HG03025 (cell line): Measurements from ENCODE around the gene RRAD.
"Not testable (repeated sequence)": the region's sequence is repeated elsewhere in the genome, so short reads cannot be mapped to it uniquely, and the experiment has no call there.

ENCODE experiments used
- ATAC-seq: cut with Tn5 transposase; IDR thresholded peaks from one replicate; pipeline ENCODE4 v1.9.1; 2021; ENCODE audit warnings: mild to moderate bottlenecking, moderate library complexity; ENCODE audit not compliant: unreplicated experiment, low FRiP score

Gene RRAD, protein sequence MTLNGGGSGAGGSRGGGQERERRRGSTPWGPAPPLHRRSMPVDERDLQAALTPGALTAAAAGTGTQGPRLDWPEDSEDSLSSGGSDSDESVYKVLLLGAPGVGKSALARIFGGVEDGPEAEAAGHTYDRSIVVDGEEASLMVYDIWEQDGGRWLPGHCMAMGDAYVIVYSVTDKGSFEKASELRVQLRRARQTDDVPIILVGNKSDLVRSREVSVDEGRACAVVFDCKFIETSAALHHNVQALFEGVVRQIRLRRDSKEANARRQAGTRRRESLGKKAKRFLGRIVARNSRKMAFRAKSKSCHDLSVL

DNA sequence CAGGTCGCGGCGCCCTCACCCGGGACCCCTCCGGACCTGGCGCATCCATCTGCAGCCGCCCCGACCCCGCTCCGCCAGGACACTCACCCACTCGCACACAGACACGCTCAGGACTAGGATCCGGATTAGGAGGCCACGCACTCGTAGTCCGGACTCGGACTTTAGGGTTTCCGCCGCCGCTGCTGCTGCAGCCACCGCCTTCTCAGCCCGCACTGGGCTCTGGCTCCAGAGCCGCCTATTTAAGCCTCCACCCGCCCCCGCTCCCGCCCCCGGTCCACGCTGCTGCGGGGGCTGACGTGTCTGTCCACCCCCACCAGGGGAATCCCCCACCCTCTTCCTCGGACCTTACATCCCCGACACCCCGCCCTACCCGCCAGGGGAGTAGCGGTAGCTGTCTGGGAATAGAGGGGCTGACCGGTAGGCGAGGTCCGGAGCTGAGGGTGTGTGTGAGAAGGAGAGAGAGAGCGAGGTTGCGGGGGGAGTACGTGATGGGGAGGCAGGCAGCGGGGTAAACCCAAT, at the start of gene RRAD:
RRAD (minus strand) TSS at position 214 of the 519 bp plus-strand sequence. CDS start 356 bp downstream, outside the sequence.
- ATAC-seq: no peak

DNA sequence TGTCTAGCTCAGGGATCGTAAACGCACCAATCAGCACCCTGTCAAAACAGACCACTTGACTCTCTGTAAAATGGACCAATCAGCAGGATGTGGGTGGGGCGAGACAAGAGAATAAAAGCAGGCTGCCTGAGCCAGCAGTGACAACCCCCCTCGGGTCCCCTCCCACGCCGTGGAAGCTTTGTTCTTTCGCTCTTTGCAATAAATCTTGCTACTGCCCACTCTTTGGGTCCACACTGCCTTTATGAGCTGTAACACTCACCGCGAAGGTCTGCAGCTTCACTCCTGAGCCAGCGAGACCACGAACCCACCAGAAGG, 49.6 kb upstream of the RRAD start:
- not testable (repeated sequence) for ATAC-seq

DNA sequence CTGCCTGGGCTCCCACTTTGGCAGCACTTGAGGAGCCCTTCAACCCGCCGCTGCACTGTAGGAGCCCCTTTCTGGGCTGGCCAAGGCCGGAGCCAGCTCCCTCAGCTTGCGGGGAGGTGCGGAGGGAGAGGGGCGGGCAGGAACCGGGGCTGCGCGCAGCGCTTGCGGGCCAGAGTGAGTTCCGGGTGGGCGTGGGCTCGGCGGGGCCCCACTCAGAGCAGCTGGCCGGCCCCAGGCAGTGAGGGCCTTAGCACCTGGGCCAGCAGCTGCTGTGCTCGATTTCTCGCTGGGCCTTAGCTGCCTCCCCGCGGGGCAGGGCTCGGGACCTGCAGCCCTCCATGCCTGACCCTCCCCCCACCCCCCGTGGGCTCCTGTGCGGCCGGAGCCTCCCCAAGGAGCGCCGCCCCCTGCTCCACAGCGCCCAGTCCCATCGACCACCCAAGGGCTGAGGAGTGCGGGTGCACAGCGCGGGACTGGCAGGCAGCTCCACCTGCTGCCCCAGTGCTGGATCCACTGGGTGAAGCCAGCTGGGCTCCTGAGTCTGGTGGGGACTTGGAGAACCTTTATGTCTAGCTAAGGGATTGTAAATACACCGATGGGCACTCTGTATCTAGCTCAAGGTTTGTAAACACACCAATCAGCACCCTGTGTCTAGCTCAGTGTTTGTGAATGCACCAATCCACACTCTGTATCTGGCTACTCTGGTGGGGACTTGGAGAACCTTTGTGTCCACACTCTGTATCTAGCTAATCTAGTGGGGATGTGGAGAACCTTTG, 49.0 kb upstream of the RRAD start:
- not testable (repeated sequence) for ATAC-seq

DNA sequence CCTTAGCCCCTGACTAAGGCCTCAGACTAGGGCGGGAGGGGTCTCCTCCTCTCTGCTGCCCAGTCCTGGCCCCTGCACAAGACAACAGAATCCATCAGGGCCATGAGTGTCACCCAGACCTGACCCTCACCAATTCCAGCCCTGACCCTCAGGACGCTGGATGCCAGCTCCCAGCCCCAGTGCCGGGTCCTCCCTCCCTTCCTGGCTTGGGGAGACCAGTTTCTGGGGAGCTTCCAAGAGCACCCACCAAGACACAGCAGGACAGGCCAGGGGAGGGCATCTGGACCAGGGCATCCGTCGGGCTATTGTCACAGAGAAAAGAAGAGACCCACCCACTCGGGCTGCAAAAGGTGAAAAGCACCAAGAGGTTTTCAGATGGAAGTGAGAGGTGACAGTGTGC, 48.4 kb upstream of the RRAD start:
- no peak for ATAC-seq

DNA sequence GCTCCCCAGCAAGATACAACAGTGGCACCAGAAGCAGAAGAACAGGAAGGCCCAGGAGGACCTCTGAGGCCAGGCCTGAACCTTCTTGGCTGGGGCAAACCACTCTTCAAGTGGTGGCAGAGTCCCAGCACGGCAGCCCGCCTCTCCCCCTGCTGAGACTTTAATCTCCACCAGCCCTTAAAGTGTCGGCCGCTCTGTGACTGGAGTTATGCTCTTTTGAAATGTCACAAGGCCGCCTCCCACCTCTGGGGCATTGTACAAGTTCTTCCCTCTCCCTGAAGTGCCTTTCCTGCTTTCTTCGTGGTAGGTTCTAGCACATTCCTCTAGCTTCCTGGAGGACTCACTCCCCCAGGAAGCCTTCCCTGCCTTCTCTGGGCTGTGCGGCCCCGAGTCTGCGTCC, 47.6 kb upstream of the RRAD start:
- no peak for ATAC-seq

DNA sequence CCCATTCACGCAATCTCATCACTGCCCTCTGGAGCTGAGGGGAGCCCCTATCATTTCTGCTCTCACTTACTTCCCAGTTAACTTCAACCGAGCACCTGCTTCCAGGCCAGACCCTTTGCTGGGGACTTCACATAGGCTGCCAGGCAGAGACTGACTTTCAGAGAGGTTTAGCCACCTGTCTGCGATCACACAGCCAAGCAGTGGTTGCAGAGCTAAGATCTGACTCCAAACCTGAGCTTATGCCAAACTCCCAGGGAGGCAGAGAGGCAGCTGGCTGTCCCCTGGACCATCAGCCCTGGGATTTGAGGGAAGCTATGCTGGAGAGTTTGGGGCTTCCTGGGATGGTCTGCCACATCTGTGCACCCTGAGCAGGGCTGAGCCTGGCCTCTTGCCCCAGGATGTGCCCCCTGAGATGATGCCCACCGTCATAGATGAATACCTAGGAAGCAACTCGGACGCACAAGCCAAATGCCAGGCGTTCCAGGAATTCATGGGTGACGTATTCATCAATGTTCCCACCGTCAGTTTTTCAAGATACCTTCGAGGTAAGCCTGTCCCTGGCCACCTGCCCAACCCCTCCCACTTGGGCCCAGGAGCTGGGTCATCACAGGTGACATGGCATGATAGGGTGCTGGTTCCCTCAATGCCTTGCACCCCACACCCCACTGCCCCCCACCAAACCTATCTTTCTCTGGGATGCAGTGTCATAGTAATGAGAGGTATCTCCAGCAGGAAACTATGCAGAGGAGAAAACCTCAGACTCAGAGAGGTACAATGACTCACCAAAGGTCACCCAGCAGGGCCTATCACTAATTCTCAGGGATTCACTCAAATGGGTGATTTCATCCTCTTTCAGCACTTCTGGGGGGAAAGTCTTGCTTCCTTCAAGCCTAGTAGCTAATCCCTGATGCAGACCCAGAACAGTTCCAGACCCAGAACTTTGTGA, 45.7 kb upstream of the RRAD start:
- no peak for ATAC-seq

DNA sequence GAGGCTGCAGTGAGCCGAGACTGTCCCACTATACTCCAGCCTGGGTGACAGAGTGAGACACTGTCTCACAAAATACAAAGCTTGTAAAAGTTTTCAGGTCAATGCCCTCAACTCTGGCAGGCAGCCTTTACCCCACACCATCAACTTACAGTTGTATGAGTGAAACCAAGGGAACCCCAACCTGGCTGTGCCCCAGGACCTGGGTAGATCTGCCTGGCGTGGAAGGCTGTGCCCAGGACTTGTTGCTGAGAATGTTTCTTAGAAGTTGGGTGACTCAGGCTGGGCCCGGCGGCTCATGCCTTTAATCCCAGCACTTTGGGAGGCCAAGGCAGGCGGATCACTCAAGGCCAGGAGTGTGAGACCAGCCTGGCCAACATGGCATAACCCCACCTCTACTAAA, 43.5 kb upstream of the RRAD start:
- no peak for ATAC-seq

DNA sequence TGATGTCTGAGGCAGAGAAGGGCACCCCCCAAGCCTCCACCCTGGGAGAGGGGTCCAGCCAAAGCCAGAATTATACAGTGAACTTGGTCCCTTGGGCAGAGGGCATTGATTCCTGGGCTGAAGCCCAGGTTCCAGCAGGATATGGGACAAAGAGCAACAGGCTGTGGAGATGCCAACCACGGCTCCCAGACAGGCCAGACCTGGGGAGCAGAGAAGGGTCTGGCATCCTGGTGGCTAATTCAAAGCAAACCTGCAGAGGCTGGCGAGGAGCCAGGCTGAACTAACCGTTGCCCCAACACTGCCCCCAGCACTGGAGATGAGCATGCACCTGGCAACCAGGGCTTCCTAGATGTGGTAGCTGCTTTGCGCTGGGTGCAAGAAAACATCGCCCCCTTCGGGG, 38.7 kb upstream of the RRAD start:
- no peak for ATAC-seq

DNA sequence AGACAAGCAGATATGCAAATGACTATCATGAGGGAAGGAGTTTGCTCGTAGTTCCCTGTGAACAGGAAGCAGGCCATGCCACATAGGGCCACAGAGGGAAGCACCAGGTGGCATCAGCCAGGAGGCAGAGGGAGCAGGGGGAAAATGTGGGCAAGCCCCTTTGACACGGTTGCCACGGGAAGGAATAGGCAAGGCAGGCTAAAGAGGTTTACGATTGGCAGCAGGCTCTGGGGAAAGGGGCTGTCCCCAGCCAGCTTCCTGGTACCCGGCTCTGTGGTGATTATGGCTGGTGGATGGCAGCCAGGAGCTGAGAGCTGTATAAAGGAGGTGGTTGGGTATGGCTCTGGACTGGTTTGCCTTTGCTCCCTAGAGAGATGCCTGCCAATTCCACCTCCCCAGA, 36.6 kb upstream of the RRAD start:
- no peak for ATAC-seq

DNA sequence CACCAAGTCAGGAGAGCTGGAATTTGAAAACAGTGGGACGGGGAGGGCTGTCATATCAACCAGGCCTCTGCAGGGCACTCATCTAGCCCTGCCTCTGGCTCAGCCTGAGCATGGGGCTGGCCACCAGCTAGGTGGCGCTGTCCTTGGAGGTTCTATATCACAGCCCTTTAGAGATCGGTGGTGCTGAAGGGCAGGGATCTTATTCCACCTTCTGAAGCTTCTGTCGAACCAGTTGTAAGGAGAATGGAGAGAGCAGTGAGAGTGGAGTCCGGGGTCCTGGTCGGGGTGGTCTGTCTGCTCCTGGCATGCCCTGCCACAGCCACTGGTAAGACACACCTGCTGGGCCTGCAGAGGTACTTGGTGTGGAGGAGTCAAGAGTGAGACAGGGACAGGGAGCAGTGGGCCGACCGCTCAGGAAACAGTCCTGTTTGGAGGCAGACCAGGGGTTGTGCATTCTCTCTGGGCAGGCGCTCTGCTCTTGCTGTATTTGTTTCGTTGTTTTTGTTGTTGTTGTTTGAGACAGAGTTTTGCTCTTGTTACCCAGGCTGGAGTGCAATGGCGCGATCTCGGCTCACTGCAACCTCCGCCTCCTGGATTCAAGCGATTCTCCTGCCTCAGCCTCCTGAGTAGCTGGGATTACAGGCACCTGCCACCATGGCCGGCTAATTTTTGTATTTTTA, 35.9 kb upstream of the RRAD start, which contains the start of gene CES3:
CES3 (plus strand) TSS at position 202 of the 680 bp plus-strand sequence; CDS start at position 244, 42 bp downstream.
- ATAC-seq: no peak

DNA sequence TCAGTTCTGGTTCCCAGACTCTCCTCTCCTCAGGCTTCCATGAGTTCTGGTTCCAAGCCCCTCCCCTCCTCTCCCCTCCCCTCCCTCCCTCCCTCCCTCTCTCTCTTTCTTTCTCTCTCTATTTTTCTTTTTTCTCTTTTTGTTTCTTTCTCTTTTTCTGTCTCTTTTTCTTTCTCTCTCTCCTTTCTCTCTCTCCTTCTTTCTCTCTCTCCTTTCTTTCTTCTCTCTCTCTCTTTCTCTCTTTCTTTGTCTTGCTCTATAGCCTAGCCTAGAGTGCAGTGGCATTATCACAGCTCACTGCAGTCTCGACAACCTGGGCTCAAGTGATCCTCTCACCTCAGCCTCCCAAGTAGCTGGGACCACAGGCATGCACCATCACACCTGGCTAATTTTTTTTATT, 34.9 kb upstream of the RRAD start:
- no peak for ATAC-seq

DNA sequence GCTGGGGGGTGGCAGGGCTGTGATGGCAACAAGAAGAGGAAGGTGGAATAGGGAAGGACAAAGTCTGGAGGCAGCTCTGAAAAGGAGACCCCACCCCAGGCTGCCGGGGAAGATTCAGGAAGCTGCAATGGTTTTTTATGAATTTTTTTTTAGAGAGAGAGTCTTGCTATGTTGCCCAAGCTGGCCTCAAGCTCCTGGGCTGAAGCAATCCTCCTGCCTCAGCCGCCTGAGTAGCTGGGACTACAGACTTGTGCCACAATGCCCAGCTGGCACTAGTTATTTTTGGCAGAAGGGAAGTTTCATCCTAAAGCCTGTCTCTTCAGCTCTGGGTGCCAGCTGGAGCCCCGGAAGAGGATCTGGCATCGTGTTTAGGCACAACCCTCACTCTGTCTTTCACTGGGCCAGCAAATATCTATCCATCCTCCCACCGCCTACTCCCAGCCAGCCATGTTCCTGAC, 34.4 kb upstream of the RRAD start:
- ATAC-seq: no peak

DNA sequence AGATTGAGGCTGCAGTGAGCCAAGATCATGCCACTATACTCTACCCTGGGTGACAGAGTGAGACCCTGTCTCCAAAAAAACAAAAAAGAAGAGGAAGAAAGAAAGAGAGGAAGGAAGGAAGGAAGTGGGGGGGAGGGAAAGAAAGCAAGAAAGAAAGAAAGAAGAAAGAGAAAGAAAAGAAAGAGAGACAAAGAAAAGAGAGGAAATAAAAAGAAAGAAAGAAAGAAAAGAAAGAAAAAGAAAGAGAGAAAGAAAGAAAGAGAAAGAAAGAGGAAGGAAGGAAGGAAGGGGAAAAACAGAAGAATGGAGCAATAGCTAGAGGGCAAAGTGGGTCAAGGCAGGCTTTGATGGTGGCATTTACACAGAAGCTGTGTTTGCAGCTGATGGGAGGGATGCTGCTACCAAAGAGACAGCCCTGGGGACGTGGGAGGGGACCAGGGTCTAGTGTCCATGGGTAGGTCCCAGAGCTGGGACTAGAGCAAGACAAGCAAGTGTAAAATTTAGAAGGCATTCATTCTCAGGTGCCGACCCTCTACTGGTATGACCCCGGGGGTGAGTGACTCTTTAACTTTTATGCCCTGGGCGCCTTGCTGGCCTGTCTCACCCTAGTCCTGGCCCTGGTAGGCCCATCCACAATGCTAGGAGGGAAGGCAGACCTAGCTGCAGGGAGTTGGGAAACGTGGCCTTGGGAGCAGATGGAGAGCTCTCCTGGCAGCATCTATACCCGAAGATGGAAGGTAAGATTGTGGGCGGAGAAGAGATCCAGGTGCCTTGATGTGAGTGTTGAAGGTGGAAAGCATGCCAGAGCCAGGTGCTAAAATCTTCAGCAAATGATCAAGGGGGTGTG, 33.7 kb upstream of the RRAD start:
- ATAC-seq: no peak

DNA sequence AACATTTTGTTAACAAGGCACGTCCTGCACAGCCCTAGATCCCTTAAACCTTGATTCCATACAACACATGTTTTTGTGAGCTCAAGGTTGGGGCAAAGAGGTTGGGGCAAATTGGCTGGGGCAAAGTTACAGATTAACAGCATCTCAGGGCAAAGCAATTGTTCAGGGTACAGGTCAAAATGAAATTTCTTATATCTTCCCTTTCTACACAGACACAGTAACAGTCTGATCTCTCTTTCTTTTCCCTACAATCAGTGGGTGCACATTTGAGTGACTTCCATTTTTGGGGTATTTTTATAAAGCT, 30.8 kb upstream of the RRAD start:
- not testable (repeated sequence) for ATAC-seq

DNA sequence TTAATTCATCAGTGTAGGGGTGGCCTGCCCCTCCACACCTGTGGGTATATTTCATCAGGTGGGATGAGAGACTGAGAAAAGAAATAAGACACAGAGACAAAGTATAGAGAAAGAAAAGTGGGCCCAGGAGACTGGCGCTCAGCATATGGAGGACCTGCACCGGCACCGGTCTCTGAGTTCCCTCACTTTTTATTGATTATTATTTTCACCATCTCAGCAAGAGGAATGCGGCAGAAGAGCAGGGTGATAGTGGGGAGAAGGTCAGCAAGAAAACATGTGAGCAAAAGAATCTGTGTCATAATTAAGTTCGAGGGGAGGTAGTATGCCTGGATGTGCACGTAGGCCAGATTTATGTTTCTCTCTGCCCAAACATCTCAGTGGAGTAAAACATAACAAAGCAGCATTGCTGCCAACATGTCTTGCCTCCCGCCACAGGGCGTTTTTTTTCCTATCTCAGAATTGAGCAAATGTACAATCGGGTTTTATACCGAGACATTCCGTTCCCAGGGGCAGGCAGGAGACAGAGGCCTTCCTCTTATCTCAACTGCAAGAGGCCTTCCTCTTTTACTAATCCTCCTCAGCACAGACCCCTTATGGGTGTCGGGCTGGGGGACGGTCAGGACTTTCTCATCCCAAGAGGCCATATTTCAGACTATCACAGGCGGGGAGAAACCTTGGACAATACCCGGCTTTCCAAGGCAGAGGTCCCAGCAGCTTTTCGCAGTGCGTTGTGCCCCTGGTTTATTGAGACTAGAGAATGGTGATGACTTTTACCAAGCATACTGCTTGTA, 30.2 kb upstream of the RRAD start:
- not testable (repeated sequence) for ATAC-seq

DNA sequence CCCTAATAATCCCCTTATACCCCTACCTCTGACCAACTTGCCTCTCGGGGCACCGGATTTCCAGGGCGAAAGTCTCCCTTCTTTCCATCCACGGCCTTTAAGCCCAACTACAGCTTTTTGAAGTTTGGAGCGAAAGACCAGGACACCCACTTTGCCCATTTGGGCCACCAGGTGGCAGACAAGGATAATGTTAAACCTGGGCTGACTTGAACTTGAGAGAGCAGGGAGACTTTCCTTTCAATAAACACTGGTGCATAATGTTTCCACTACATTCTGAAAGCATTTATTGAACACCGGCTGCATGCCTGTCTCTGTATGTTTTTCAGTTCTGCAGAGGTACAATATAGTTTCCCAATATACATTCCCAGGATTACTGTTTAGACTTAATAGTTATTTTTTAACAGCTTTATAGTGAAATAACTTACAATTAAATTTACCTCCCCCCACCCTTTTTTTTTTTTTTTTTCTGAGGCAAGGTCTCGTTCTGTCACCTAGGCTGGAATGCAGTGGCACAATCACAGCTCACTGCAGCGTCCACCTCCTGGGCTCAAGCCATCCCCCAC, 28.8 kb upstream of the RRAD start:
- no peak for ATAC-seq

DNA sequence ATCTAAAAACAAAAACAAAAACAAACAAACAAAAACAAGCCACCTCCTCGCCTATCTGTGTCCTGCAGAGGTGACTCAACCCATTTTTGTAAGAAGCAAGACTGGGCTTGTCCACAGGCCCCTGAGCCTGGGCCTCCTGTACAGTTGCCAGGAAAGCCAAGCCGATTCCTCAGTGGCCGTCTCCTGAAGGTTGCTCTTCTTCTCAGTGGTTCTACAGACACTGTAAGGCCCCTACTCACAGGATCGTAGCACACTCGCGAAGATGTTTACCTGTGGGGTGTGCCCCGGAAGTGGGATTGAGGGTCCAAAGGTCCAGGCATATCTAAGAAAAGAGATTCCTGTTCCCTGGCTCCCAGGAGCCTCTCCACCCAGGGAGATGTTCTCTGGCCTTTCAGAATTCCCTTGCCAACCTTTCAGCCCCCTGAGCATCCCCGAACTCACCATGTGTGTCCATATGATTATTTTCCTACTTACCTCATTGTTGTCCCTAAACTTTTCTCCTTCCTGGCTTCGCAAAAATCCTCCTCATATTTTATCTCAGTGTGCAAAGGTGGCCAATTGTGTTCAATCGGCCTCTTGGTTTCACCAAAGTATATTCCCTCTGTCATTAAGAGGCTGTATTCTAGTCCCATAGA, 28.2 kb upstream of the RRAD start:
- no peak for ATAC-seq
